SH-SY5Y (cell line): ENCODE results near the gene TPT1.

Source experiments
- GATA2 ChIP-seq: IDR thresholded peaks from 2 replicates; pipeline ENCODE4 v1.6.1; 2011; ENCODE audit warnings: mild to moderate bottlenecking, low read depth, low read length
- GATA3 ChIP-seq: IDR thresholded peaks from 2 replicates; pipeline ENCODE4 v1.6.1; 2011; ENCODE audit warnings: low read depth, mild to moderate bottlenecking, low read length, moderate library complexity

GRCh38 chr13:45349438-45349837 lies 8.5 kb upstream of the TPT1 start:
- TF ChIP-seq GATA3 (no peak), GATA2 (no peak)
